C4-2B (cell line): Measurements from ENCODE around the gene TRIM2.

ENCODE experiments used
- H3K27ac ChIP-seq: fragments of 450-650 bp; 2 replicates; pipeline ENCODE4 v1.5.1; 2017
- CTCF ChIP-seq: fragments of 450-650 bp; conservative IDR thresholded peaks from 2 replicates; pipeline ENCODE4 v1.5.1; 2017; ENCODE audit warnings: mild to moderate bottlenecking
- ZFX ChIP-seq: fragments of 450-650 bp; IDR thresholded peaks from 2 replicates; pipeline ENCODE4 v1.6.1; 2017

The TRIM2 gene

GRCh38 chr4:153275380-153276276, 71.4 kb downstream of the TRIM2 start:
- TF ChIP-seq CTCF: no peak
- no peak for TF ChIP-seq ZFX
- no peak overlapping the region for H3K27ac ChIP-seq

- H3K27ac ChIP-seq: peak overlapping the region; percentile 53; the same call in 1 of the 2 replicates
- TF ChIP-seq CTCF (no peak), ZFX (no peak)
These were observed 72.7 kb downstream of the TRIM2 start for GRCh38 chr4:153276971-153277370.

GRCh38 chr4:153281476-153281875, 77.2 kb downstream of the TRIM2 start:
- no peak overlapping the region for H3K27ac ChIP-seq
- TF ChIP-seq CTCF: no peak
- no peak for TF ChIP-seq ZFX

- TF ChIP-seq CTCF (no peak), ZFX (no peak)
- no peak overlapping the region for H3K27ac ChIP-seq
These were observed 77.8 kb downstream of the TRIM2 start for GRCh38 chr4:153282023-153282422.

GRCh38 chr4:153283260-153283659, 79.0 kb downstream of the TRIM2 start:
- TF ChIP-seq ZFX (no peak), CTCF (no peak)
- H3K27ac ChIP-seq: no peak overlapping the region

GRCh38 chr4:153290134-153290533, 85.9 kb downstream of the TRIM2 start:
- no peak overlapping the region for H3K27ac ChIP-seq
- TF ChIP-seq ZFX: no peak
- no peak for TF ChIP-seq CTCF

GRCh38 chr4:153291562-153291961, 87.3 kb downstream of the TRIM2 start:
- H3K27ac ChIP-seq: no peak overlapping the region
- TF ChIP-seq CTCF (no peak), ZFX (no peak)
